HG03025 (cell line): ENCODE results near the gene IGLL5.

Source experiments
- ATAC-seq: cut with Tn5 transposase; IDR thresholded peaks from one replicate; pipeline ENCODE4 v1.9.1; 2021; ENCODE audit warnings: mild to moderate bottlenecking, moderate library complexity; ENCODE audit not compliant: unreplicated experiment, low FRiP score

The IGLL5 gene

GRCh38 chr22:22858559-22858937 lies 29.1 kb upstream of the IGLL5 start:
- no peak for ATAC-seq

GRCh38 chr22:22863001-22863400 lies 24.6 kb upstream of the IGLL5 start:
- ATAC-seq, result no peak

- ATAC-seq, result peak; percentile 77
These were observed 22.1 kb upstream of the IGLL5 start for GRCh38 chr22:22865311-22866072.

GRCh38 chr22:22866381-22867111 lies 21.1 kb upstream of the IGLL5 start:
- no peak for ATAC-seq

GRCh38 chr22:22867996-22868715 lies 19.5 kb upstream of the IGLL5 start:
- ATAC-seq, result no peak

GRCh38 chr22:22870577-22871404 lies 16.8 kb upstream of the IGLL5 start:
- ATAC-seq, result no peak

- ATAC-seq, result no peak
These were observed 15.9 kb upstream of the IGLL5 start for GRCh38 chr22:22871536-22872278.

- ATAC-seq, result no peak
These were observed 14.6 kb upstream of the IGLL5 start for GRCh38 chr22:22872722-22873708.

GRCh38 chr22:22877523-22878210 lies 9.9 kb upstream of the IGLL5 start:
- ATAC-seq, result no peak

GRCh38 chr22:22878211-22878570 lies 9.4 kb upstream of the IGLL5 start:
- ATAC-seq, result no peak

GRCh38 chr22:22878801-22879674 lies 8.6 kb upstream of the IGLL5 start:
- ATAC-seq, result no peak

GRCh38 chr22:22879675-22880155 lies 7.9 kb upstream of the IGLL5 start:
- ATAC-seq, result no peak

- ATAC-seq, result no peak
These were observed 7.0 kb upstream of the IGLL5 start for GRCh38 chr22:22880645-22881044.

- ATAC-seq, result no peak
These were observed 6.3 kb upstream of the IGLL5 start for GRCh38 chr22:22881116-22882000.

- ATAC-seq, result no peak
These were observed 5.4 kb upstream of the IGLL5 start for GRCh38 chr22:22882033-22882717.
